Progenitor cell of endocrine pancreas (in vitro differentiated cells): ENCODE data around the gene LMX1B. TPM values are rescaled to one million over a fixed set of nuclear protein-coding genes. Genes with fewer than 3 reads are reported as not detected.
"Not testable (repeated sequence)": the region's sequence is repeated elsewhere in the genome, so short reads cannot be mapped to it uniquely, and the experiment has no call there.

Source experiments
- DNase-seq: peaks from one replicate; pipeline ENCODE4 v3.0.0; 2021; ENCODE audit warnings: low spot score; ENCODE audit not compliant: unreplicated experiment
- H3K27ac Mint-ChIP-seq: 2 replicates; pipeline ENCODE4 v1.8.0; 2021; ENCODE audit warnings: mild to moderate bottlenecking, moderate library complexity, mixed read lengths
- H3K27me3 Mint-ChIP-seq: 2 replicates; pipeline ENCODE4 v1.8.0; 2021; ENCODE audit warnings: mixed read lengths
- H3K36me3 Mint-ChIP-seq: 2 replicates; pipeline ENCODE4 v1.8.0; 2022; ENCODE audit warnings: mixed read lengths; ENCODE audit not compliant: insufficient read depth
- H3K4me1 Mint-ChIP-seq: 2 replicates; pipeline ENCODE4 v1.8.0; 2021; ENCODE audit warnings: low read depth, mixed read lengths
- H3K4me3 Mint-ChIP-seq: 2 replicates; pipeline ENCODE4 v1.8.0; 2021; ENCODE audit warnings: low read depth, mild to moderate bottlenecking, moderate library complexity, mixed read lengths
- H3K9me3 Mint-ChIP-seq: 2 replicates; pipeline ENCODE4 v1.8.0; 2021; ENCODE audit warnings: low read depth, mixed read lengths
- total RNA-seq: library from RNA; stranded (reverse); gene quantifications from 2 replicates; pipeline ENCODE4 v1.2.1, GENCODE V29; 2021
- TF ChIP-seq, protein P1 (sequence below): fragments of 200-600 bp; sonication (generic); IDR thresholded peaks from one replicate; pipeline ENCODE4 v1.5.0; 2021; ENCODE audit warnings: antibody characterized with exemption, mild to moderate bottlenecking; ENCODE audit not compliant: unreplicated experiment

Gene LMX1B
- total RNA-seq, 1 donor from 2014 or later = 9.1 TPM

DNA sequence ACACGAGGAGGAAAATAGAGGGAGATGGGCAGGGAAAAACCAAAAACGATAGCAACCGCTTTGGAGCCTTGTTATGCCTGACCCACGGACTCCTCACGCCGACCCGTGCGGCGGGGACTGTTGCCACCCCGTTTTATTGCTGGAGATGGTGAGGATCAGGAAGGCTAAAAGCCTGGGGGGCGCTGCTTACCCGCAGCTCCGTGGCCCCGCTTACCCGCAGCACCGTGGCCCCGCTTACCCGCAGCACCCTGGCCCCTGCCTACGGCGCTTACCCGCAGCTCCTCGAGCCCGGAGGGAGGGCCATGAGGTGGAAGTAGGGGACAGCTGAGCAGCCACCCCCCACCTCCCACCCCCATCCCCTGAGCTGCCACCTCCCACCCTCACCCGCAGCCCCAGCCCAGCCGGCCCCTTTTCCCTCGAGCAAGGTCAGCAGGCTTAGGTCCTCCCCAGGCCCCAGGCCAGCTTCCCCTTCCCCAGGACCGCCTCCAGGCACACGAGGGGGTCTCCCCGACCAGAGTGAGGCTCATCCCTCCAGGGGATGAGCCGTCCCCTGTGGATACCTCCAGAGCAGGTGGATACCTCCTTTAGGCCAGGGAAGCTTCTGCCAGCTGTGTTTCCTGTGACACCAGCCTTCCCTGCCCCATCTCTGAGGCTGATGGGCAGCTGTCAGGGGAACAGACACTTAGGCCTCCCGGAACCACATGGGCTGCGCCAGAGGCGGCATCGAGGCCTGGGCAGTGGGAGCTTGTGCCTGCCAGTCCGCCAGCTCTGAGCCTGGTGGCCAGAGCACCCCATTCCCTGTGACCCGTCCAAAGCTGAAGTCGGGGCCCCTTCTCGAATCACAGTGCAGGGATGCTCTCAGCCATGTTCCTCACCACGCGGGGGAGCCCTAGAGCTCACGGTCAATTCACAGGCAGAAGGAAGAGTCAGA lies 92.3 kb downstream of the LMX1B start:
- Mint-ChIP-seq H3K4me3 (no peak overlapping the region), H3K27ac (no peak overlapping the region), H3K9me3 (no peaks in the 10 kb centered on the region), H3K4me1 (peaks cover 3% of the 10 kb centered on the region), H3K27me3 (peaks cover 83% of the 10 kb centered on the region), H3K36me3 (no peaks in the 10 kb centered on the region)
- TF ChIP-seq, protein P1, sequence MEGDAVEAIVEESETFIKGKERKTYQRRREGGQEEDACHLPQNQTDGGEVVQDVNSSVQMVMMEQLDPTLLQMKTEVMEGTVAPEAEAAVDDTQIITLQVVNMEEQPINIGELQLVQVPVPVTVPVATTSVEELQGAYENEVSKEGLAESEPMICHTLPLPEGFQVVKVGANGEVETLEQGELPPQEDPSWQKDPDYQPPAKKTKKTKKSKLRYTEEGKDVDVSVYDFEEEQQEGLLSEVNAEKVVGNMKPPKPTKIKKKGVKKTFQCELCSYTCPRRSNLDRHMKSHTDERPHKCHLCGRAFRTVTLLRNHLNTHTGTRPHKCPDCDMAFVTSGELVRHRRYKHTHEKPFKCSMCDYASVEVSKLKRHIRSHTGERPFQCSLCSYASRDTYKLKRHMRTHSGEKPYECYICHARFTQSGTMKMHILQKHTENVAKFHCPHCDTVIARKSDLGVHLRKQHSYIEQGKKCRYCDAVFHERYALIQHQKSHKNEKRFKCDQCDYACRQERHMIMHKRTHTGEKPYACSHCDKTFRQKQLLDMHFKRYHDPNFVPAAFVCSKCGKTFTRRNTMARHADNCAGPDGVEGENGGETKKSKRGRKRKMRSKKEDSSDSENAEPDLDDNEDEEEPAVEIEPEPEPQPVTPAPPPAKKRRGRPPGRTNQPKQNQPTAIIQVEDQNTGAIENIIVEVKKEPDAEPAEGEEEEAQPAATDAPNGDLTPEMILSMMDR = peak; percentile 52
- no peak for DNase-seq

DNA sequence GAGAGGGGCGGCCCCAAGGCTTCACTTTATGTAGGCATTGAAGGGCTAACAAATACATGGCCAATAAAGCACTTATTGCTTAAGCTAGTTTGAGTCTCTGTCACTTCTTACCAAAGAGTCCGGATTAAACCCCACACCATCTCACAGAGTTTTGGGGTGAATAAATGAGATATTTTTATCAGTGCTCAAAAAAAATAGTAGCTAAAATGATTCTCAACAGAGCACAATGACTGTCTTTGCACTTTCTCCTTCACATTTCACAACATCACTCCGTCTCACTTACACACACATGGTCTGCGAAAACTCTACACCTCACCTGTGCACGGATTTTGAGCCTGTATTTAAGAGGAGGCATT lies 92.9 kb downstream of the LMX1B start:
- H3K9me3 Mint-ChIP-seq = no peaks in the 10 kb centered on the region
- peaks cover 80% of the 10 kb centered on the region for H3K27me3 Mint-ChIP-seq
- DNase-seq = no peak
- H3K27ac Mint-ChIP-seq = no peak overlapping the region
- TF ChIP-seq, protein P1 = no peak
- no peaks in the 10 kb centered on the region for H3K36me3 Mint-ChIP-seq
- no peak overlapping the region for H3K4me3 Mint-ChIP-seq
- H3K4me1 Mint-ChIP-seq = peaks cover 3% of the 10 kb centered on the region

DNA sequence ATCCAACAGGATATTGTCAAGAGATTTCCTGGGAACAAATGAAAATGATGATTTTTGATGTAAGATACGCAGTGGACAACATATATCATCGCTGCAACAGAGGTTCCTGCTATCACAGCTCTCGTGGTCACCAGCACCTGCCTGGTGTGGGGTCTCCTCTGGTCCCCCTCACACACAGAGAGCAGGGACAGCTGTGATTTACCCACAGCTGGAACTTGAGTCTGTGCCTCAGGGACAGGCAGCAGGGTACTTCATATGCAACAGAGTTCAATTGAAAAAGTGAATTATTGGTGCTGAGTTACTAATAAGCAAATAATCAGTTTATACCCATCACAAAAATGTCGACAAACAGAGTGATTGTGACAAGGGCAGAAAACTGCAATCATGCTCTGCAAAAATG lies 93.4 kb downstream of the LMX1B start:
- no peak for DNase-seq
- H3K9me3 Mint-ChIP-seq = no peaks in the 10 kb centered on the region
- no peak overlapping the region for H3K27ac Mint-ChIP-seq
- H3K4me1 Mint-ChIP-seq = peaks cover 3% of the 10 kb centered on the region
- no peaks in the 10 kb centered on the region for H3K36me3 Mint-ChIP-seq
- H3K4me3 Mint-ChIP-seq = no peak overlapping the region
- TF ChIP-seq, protein P1 = no peak
- H3K27me3 Mint-ChIP-seq = peaks cover 79% of the 10 kb centered on the region

DNA sequence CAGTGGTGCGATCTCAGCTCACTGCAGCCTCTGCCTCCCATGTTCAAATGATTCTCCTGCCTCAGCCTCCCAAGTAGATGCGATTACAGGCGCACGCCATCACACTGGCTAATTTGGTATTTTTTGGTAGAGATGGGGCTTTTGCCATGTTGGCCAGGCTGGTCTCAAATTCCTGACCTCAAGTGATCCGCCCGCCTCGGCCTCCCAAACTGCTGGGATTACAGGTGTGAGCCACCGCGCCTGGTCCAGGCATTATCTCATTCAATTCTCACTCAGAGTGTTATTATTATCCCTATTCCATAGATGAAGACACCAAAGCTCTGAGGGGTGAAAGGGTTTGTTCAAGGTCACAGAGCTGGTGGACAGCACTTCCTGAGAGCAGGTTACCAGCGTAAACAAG lies 94.0 kb downstream of the LMX1B start:
- H3K4me3 Mint-ChIP-seq, H3K4me1 Mint-ChIP-seq, H3K27ac Mint-ChIP-seq, H3K9me3 Mint-ChIP-seq, DNase-seq, H3K36me3 Mint-ChIP-seq: not testable (repeated sequence)
- peaks cover 72% of the 10 kb centered on the region for H3K27me3 Mint-ChIP-seq

DNA sequence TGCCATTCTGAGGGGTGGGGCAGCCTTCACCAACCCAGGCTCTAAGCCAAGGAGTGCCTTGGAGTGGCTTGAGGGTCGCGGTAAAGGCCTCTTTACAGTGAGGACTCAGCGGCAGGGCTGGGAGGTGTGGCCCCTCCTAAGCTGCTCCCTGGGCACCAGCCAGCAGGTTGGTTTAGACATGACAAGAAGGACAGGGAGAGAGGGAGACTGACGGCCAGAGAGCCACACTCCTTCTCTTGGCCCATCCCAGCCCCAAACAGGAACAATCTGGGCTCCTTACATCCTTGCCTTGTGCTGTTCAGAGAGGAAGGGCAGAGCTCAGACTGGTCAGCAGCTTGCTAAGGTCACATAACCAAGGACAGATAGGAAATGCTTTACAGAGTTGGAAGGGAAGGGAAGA lies 94.5 kb downstream of the LMX1B start:
- Mint-ChIP-seq H3K4me3 (no peak overlapping the region), H3K36me3 (no peaks in the 10 kb centered on the region), H3K9me3 (no peaks in the 10 kb centered on the region), H3K4me1 (peaks cover 3% of the 10 kb centered on the region), H3K27me3 (peaks cover 68% of the 10 kb centered on the region), H3K27ac (no peak overlapping the region)
- DNase-seq = no peak
- TF ChIP-seq, protein P1 = no peak

DNA sequence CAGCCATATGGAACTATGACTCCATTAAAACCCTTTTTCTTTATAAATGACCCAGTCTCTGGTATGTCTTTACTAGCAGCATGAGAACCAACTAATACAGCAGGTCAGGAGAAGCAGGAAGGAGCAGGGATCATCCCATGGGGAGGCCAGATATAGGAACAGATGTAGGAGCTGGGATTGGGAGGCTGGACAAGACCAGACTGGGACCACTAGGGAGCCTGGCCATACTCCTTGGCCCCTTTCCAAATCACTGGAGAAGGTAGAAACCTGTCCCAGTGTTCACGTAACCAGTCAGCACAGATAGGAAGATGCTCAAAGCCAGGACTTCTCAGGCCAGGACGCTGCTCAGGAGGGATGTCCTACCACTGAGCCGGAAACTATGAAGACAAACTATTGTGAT lies 95.5 kb downstream of the LMX1B start:
- no peak for DNase-seq
- no peaks in the 10 kb centered on the region for H3K9me3 Mint-ChIP-seq
- H3K36me3 Mint-ChIP-seq = no peaks in the 10 kb centered on the region
- H3K4me3 Mint-ChIP-seq = no peak overlapping the region
- TF ChIP-seq, protein P1 = no peak
- H3K27me3 Mint-ChIP-seq = peaks cover 61% of the 10 kb centered on the region
- H3K4me1 Mint-ChIP-seq = peaks cover 3% of the 10 kb centered on the region
- H3K27ac Mint-ChIP-seq = no peak overlapping the region
